ENCODE results near the gene DPF1. TPM values are rescaled to one million over a fixed set of nuclear protein-coding genes. Genes with fewer than 3 reads are reported as not detected.

Gene DPF1
- total RNA-seq, 2 experiments from 2014 or later = not detected

GRCh38 chr19:38250428-38250820 lies 26.4 kb upstream of the DPF1 start:
- POLR2A ChIA-PET = no interaction called here
- no peak for TF ChIP-seq CTCF (IDR thresholded peaks at IDR 0.05)

GRCh38 chr19:38248421-38248820 lies 24.4 kb upstream of the DPF1 start:
- Mint-ChIP-seq H3K36me3 (ENCODE audit: low read depth) (no peaks in the 10 kb centered on the region), H3K4me3 (no peak overlapping the region), H3K4me1 (ENCODE audit: low read depth) (peaks cover 4% of the 10 kb centered on the region), H3K9me3 (no peaks in the 10 kb centered on the region), H3K27ac (no peak overlapping the region), H3K27me3 (peaks cover 5% of the 10 kb centered on the region)
- no peaks in the 10 kb centered on the region for H3K9me3 ChIP-seq (ENCODE audit: control insufficient read depth in 1 of 2, insufficient read depth in 1 of 2, low read length in 2 of 2)
- ChIA-PET CTCF (no interaction called here), POLR2A (no interaction called here)
- DNase-seq (no peak), ATAC-seq (ENCODE audit: poor library complexity) (no peak)
- TF ChIP-seq CTCF (IDR thresholded peaks at IDR 0.05) = no peak
- intact Hi-C loops (cut with DNase I, micrococcal nuclease) = no loop called here
- no peaks in the 10 kb centered on the region for H3K36me3 ChIP-seq (ENCODE audit: insufficient read depth, low read length)
- H3K4me3 ChIP-seq (ENCODE audit: low read length) = no peak overlapping the region
- no peaks in the 10 kb centered on the region for H3K27me3 ChIP-seq (ENCODE audit: control insufficient read depth in 1 of 2, insufficient read depth in 2 of 2, low read length in 2 of 2)
- no peak overlapping the region for H3K27ac ChIP-seq (ENCODE audit: low read depth in 1 of 2, low read length in 2 of 2)
- peaks cover 7% of the 10 kb centered on the region for H3K4me1 ChIP-seq (ENCODE audit: insufficient read depth, low read length)

More at GRCh38 chr19:38250428-38250820, 26.4 kb upstream of the DPF1 start:
- H3K27ac Mint-ChIP-seq = no peak overlapping the region
- Histone ChIP-seq H3K27me3 (ENCODE audit: control insufficient read depth in 1 of 2, insufficient read depth in 2 of 2, low read length in 2 of 2) (peaks cover 0 to 1% of the 10 kb centered on the region in 2 experiments), H3K36me3 (ENCODE audit: insufficient read depth, low read length) (no peaks in the 10 kb centered on the region), H3K27ac (ENCODE audit: low read depth in 1 of 2, low read length in 2 of 2) (no peak overlapping the region), H3K4me3 (ENCODE audit: low read length) (no peak overlapping the region), H3K9me3 (ENCODE audit: control insufficient read depth in 1 of 2, insufficient read depth in 1 of 2, low read length in 2 of 2) (no peaks in the 10 kb centered on the region), H3K4me1 (ENCODE audit: insufficient read depth, low read length) (no peaks in the 10 kb centered on the region)
- H3K4me1 Mint-ChIP-seq (ENCODE audit: low read depth) = no peaks in the 10 kb centered on the region
- peaks cover 10% of the 10 kb centered on the region for H3K27me3 Mint-ChIP-seq
- ATAC-seq (ENCODE audit: poor library complexity) (no peak), DNase-seq (no peak)
- H3K4me3 Mint-ChIP-seq = no peak overlapping the region
- intact Hi-C loops (cut with DNase I, micrococcal nuclease) = no loop called here
- no peaks in the 10 kb centered on the region for H3K9me3 Mint-ChIP-seq
- no peaks in the 10 kb centered on the region for H3K36me3 Mint-ChIP-seq (ENCODE audit: low read depth)
- CTCF ChIA-PET = interaction anchor here (1.3 kb wide), 1 partner anchor 348 kb away, joined by 3 read pairs; no protein-coding TSS in a partner anchor

GRCh38 chr19:38247734-38248268 lies 23.8 kb upstream of the DPF1 start:
- intact Hi-C loops (cut with DNase I, micrococcal nuclease) = no loop called here
- no peak overlapping the region for H3K27ac Mint-ChIP-seq
- Histone ChIP-seq H3K4me3 (ENCODE audit: low read length) (no peak overlapping the region), H3K27me3 (ENCODE audit: control insufficient read depth in 1 of 2, insufficient read depth in 2 of 2, low read length in 2 of 2) (no peaks in the 10 kb centered on the region), H3K4me1 (ENCODE audit: insufficient read depth, low read length) (peaks cover 7% of the 10 kb centered on the region), H3K36me3 (ENCODE audit: insufficient read depth, low read length) (no peaks in the 10 kb centered on the region), H3K9me3 (ENCODE audit: control insufficient read depth in 1 of 2, insufficient read depth in 1 of 2, low read length in 2 of 2) (no peaks in the 10 kb centered on the region), H3K27ac (ENCODE audit: low read depth in 1 of 2, low read length in 2 of 2) (no peak overlapping the region)
- no peak for TF ChIP-seq CTCF (IDR thresholded peaks at IDR 0.05)
- POLR2A ChIA-PET = no interaction called here
- DNase-seq (no peak), ATAC-seq (ENCODE audit: poor library complexity) (no peak)
- H3K27me3 Mint-ChIP-seq = peaks cover 5% of the 10 kb centered on the region
- no peak overlapping the region for H3K4me3 Mint-ChIP-seq
- no peaks in the 10 kb centered on the region for H3K36me3 Mint-ChIP-seq (ENCODE audit: low read depth)
- no peaks in the 10 kb centered on the region for H3K9me3 Mint-ChIP-seq
- peaks cover 4% of the 10 kb centered on the region for H3K4me1 Mint-ChIP-seq (ENCODE audit: low read depth)
- CTCF ChIA-PET = no interaction called here
